ENCODE measurements around the gene HOXC6.
A peak's percentile ranks its signal among the peaks of the same experiment; 100 is the strongest.

The HOXC6 gene

DNA sequence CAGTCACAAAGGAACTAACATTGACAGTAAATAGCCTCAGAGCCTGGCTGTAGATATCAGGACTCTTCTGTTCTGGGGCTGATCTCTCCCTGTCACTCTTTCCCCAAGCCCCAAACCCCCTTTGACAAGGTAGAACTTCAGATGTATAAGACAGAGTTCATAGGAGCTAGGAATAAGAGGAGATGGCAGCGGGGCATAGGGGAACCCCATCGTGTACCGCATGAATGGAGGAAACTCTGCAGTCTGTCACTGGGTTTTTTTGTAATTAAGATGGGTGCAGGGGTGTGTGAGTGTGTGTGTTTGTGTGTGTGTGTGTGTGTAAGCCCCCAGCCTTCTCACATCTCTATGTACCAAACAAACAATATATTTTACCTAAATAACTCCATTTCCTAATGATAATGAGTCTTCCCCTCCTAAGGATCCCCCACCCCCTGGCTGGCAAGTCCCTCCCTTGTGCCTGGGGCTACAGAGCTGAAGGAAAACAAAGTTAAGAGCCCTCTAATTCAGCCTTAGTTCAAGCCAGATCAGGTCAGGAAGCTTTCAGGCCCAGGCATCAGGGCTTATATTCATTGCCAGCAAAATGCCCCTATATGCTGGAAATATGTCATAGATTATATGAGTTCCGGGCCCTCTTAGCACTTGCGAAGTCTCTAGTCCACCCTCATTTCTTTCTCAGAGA lies 16.3 kb downstream of the HOXC6 start:
- DNase-seq = no peak

DNA sequence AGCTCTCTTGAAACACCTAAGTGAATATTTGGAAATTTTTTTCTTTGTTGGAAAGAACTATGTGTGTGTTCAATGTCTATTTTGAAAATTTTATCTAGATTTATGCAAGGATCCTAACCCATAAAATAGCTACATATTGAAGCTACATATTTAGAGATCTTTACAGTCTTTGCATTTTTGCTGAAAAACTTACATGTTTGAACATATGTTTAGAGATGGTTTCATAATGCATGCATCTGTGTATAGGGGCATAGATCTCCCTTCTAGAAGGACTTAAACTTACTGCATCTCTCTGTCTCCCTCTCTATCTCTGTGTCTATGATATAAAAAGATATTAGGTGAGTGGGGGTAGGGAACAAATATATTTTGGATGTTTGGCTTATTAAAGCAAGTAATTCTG lies 17.2 kb downstream of the HOXC6 start:
- DNase-seq = no peak

DNA sequence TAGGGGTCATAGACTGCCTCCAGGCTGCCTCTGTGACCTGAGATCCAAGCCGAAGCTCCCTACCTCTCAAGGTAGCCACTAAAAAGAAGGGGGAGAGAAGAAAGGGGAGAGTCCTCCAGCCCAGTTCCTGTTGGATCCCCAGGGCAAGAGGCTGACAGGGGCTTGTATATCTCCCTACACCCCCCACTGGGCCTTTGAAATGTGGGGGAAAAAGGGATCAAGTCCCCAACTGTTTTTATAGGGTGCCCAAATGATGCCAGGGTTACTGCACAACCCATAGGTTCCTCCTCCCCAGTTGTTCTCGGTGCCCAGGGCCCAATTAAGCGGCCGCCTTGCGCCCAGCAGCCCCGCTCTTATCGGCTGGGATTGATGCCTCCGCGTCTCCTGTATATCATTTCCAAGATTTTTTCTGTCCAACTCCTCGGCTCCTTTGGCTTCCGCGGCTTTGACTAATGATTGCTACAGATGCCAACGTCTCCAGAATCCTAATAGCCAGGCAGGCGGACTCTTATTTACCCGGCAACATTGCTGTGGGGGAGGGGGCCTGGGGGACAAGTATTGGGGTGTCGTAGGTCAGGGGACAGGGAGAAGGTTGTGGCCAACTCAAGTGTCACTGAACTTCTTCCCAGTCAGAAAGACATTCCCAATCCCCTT lies 17.8 kb downstream of the HOXC6 start:
- no peak for DNase-seq

DNA sequence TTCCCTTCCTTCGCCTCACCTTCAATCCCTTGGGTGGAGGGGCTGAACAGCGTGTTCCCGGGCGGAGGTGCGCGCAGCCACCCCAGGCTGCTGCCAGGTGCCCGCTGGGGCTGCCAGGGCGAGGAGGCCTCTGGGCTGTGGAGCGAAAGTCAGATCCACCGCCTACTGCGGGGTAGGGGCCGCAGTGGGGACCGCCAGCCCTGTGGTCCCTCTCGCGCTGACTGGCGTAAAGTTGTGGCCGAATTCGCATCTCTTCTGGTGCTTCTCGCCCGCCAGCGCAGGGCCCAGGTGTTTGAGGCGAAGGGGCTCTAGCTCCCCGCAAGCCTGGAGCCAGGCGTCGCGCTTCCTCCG lies 18.5 kb downstream of the HOXC6 start:
- no peak for DNase-seq

DNA sequence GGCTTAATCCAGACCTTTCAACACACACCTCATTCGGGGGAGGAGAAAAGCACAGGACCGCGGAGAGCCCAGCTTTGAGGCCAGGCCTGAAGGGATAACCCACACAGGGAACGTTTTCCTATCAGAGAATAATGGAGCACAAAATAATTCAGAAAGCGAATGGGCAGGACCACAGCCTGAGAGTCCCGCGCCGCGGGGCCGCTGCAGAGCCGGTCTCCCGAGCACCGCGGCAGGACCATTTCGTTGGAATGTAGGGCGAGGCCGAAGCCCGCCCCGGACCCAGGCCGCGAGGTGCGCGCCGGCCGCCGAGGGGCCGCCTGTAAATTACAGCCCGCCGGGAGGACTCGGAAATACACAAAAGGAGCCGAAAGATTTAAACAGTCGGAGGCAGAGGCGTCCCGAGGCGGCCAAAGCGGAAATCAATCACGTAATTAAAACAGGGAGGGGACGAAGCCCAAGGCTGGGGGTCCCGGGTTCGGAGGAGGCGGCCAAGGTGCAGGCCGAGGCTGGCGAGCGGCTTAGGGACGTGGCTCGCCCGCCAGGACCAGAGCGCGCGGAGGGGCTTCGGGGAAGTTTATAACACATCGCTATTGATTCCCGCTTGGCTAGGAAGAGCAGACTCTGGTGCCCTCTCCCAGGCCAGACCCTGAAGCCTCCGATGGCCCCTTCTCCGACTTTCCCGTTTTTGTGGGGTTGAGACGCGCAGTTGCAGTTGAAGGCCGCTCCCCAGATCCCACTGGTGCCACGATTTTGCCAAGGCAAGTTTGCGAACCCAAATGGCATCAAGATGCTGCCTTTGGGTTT lies 19.1 kb downstream of the HOXC6 start:
- DNase-seq = no peak

DNA sequence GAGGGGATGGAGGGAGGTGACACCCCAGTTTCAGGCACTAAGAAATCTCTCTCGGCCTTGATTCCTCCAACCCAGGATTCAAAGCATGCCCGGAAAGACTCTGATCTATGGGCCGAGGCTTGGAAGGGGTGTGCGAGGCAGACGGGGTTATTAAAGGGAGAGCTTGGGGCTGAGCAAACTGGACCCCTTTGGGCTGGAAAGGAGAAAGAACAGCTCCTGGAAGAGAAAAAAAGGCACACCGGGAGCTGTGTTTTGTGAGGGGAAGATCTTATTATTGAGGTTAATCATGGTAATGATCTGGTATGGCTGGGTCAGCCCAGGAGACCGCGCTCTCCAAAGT lies 19.7 kb downstream of the HOXC6 start:
- DNase-seq = no peak

- no peak for DNase-seq
Observed at GRCh38 chr12:54048406-54049093, 20.3 kb downstream of the HOXC6 start.

DNA sequence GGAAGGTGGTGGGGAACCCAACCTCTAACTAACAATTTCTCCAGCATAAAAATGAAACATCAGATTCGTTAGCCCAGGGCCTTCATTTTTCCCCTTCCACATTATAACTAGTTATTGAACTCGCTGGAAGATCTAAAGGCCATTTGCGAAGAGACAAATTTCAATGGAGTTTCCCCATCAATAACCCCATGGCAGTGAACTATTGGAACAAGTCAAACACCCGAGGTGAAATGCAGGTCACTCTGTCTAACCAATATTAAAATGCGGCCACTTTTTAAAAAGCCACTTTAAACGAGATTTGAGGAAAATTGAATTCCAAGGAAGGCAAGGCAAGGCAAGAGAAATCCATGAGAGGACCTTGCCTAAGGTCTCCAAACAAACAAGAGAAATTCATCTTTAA lies 20.9 kb downstream of the HOXC6 start:
- no peak for DNase-seq

DNA sequence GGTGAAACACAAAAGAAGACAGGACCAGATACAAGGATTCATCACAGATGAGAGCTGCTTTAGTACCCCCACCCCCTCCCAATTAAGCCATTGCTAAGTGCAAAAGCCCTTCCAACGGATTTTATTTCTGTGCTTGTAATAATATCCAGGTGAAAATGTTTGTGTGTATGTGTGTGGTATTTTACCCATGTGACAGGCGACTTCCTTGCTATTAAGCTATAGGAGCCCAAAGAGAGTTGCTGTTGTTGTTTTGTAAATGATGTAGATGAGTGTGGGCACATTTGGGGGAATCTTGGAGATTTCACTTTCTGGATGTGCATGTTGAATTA lies 22.2 kb downstream of the HOXC6 start:
- DNase-seq = no peak

DNA sequence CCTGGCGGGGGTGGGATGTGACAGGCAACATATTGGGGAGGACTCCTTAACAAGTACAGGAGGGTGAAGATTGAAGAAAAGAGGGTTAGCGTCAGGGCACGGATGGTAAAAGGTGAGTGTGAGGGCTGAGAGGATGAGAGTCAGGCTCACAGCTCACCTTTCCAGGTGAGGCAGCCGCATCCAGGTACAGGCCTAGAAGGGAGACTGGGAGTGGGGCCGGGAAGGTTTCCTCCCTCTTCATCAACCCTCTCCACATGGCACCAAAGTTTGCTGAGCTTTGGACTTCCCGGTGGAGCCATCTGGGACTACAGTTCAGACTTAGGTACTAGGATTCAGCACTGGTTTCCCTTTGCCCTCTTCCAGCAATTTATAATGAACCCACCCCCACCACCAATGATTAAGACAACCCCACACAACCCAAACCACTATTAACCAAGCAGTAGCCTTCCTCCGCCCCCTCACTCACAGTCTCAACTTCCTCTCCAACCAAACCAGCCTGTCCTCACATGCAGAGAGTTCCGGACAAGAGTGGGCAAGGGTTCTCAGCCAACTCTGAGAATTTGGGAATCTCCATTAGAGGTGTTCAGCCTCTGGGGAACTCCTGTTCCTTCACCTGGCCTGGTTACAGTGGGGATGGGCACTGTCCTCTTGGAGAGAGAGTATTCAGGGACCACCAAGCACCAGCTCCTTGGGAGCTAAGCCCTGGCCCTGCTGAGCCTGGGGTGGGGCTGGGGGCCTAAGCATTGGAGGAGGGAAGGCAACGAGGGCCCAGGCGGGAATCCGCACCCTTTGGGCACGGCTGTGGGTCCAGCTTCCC lies 23.0 kb downstream of the HOXC6 start:
- no peak for DNase-seq

DNA sequence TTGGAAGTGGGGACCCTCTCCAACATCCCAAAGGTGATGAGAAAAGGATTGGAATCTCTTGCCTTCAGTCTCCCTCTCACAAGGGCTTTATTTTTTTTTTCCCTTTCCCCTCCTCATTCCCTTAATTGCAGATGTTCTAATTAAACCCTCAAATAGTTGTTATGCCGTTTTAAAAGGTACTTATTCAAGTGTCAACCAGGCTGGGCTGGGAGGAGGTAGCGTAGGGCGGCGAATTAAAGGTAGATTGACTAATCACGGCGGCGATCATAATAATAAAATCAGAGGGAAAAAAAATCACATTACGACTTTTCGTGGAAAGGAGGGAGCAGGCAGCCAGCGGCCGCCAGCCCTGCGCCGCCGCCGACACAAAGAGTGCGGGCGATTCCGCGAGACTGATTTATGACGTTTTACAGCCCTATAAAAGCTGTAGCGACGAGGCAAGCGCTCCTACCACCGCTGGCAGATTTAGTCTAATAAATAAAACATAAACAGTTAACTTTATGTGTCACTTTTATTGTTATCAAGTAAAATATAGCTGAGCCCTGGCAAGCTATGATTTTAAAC lies 23.7 kb downstream of the HOXC6 start:
- DNase-seq = no peak

DNA sequence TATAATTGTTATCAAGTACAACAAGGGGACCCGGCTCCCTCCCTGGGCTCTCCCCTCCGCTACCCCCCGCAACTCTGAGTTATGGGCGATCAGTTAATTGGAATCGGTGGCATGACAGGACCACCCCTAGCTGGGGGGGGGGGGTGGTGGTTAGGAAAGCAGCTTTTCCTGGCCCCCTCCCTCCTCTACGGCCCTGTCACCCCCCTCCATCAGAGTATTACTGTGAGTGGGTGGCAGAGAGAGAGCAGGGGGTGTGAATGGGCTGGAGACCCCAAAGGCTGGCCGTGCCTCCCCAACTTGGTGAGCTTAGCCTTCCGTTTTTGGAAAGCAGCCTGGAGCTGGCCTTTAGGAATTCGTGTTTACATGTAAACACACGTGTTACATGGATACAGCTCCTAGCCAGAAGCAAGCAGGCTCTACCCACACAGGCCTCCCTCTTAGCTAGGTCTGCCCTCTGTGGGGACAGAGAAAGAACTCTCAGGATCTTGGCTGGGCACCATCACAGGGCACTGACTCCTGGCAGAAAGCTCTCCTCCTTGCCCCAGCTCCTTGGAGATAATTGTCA lies 24.3 kb downstream of the HOXC6 start:
- DNase-seq = no peak

DNA sequence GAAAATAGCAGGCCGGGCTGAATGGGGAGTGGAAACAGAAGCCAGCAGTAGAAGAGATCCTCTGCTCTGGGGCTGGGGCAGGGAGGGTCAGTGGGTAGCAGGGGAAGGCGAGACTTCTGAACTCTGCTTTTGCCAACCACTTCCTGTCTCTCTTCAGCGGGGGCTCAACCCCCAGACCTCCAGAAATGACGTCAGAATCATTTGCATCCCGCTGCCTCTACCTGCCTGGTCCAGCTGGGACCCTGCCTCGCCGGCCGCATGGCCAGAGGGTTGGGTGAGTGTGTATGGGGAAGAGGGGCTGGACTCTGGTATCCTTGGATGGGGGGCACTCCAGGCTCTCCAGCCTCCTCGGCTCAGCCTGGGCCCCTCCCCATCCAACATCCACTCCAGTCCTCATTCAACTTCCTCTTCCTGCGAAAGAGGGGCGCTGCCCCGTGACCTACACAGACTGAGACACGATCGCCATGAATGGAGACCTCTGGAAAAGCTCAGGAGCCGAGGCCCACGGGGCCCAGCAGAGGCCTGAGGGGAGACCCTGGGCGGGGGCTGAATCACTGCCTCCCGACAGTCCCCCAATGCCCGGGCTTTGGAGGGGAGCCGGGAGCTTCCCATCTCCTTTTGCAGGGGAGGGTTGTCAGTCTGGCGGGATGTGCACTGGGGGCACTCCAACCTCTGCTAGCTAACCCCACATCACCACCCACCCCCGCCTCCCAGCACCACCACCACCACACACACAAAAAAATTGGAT lies 24.9 kb downstream of the HOXC6 start:
- peak; percentile 46 for DNase-seq

GRCh38 chr12:54053751-54054741 lies 25.8 kb downstream of the HOXC6 start, which contains the start of gene HOXC4:
TSS of gene HOXC4 (plus strand) at chr12:54053835. CDS start at chr12:54053923, 88 bp downstream.
- DNase-seq = peak; percentile 44

DNA sequence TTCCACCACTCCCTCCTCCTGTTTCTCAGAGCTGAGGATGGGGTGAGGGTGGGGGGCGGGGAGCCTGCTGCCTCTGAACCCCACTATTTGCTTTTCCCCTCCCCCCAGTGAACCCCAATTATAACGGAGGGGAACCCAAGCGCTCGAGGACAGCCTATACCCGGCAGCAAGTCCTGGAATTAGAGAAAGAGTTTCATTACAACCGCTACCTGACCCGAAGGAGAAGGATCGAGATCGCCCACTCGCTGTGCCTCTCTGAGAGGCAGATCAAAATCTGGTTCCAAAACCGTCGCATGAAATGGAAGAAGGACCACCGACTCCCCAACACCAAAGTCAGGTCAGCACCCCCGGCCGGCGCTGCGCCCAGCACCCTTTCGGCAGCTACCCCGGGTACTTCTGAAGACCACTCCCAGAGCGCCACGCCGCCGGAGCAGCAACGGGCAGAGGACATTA lies 26.5 kb downstream of the HOXC6 start:
- DNase-seq = no peak

DNA sequence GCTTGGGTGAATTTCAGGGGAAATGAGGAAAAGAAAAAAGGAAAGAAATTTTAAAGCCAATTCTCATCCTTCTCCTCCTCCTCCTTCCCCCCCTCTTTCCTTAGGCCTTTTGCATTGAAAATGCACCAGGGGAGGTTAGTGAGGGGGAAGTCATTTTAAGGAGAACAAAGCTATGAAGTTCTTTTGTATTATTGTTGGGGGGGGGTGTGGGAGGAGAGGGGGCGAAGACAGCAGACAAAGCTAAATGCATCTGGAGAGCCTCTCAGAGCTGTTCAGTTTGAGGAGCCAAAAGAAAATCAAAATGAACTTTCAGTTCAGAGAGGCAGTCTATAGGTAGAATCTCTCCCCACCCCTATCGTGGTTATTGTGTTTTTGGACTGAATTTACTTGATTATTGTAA lies 27.3 kb downstream of the HOXC6 start:
- DNase-seq = no peak

- DNase-seq = no peak
Observed at GRCh38 chr12:54056110-54056509, 27.9 kb downstream of the HOXC6 start.

DNA sequence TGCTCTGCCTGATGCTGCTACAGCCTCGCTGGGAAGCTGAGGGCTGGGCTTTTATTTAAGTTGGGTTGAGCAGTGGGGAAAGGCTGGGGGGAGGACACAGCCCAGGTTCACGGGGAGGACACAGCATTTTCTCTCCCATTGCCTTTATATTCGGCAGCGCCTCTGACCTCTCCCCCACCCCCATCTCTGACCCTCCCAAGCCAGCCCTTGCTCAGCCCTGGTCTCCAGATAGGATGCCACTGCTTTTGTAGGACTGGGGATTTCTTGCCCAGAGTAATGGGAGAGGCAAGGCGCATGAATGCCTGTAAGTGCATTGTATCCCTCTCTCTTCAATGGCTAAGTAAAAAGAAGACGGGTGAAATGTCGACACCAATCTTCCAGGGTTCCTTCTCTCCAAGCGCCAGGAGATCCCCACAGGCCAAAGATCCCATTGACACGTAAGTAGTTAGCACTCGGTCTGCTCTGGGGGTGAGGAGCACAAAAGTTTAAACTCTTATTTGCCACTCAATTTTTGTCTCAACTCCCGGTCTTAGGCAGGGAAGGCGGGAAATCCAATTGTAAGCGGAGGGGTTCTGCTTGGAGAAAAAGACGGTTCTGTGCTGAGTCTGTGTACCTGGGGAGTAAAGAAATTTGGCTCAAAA lies 30.0 kb downstream of the HOXC6 start:
- no peak for DNase-seq

DNA sequence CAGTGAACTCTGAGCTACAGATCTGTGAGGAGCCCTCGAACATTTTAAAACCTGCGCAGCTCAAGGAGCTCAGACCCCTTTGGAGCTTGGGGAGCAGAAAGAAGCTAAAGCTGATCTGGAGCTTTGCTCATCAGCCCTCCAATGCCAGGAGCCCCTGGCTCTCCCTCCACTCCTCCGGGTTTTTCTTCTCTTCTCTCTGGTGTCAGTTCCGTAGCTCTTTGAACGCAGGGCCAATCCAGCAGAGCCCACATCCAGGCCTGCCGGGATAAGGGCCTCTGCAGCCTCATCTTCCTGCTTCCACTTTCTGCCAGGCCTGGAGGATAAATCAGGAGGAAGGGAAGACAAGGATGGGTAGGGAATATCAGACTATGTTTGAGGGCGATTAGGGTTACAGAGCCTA lies 31.4 kb downstream of the HOXC6 start:
- DNase-seq = no peak
